ENCODE results near the gene AKR1C3.
A peak's percentile ranks its signal among the peaks of the same experiment; 100 is the strongest.
"Not testable (repeated sequence)": the region's sequence is repeated elsewhere in the genome, so short reads cannot be mapped to it uniquely, and the experiment has no call there.

The AKR1C3 gene

GRCh38 chr10:5094265-5095205 is at the start of gene AKR1C3:
Gene AKR1C3, plus strand, starts transcription at chr10:5094414. Its CDS starts 31 bp downstream, at chr10:5094445.
- peak; percentile 53 to 58 (median 56) for DNase-seq

- DNase-seq, result no peak
Observed at GRCh38 chr10:5045095-5045494, 49.1 kb upstream of the AKR1C3 start.

- DNase-seq, result no peak
Observed at GRCh38 chr10:5046410-5046809, 47.8 kb upstream of the AKR1C3 start.

- not testable (repeated sequence) for DNase-seq
Observed at GRCh38 chr10:5047055-5047454, 47.2 kb upstream of the AKR1C3 start.

GRCh38 chr10:5047912-5048628 is 46.1 kb upstream of the AKR1C3 start:
- DNase-seq, result peak in 1 of 3 donors; percentile 30

- not testable (repeated sequence) for DNase-seq
Observed at GRCh38 chr10:5052951-5053500, 41.2 kb upstream of the AKR1C3 start.

- DNase-seq, result peak; percentile 11 to 40 (median 31)
Observed at GRCh38 chr10:5054831-5055230, 39.4 kb upstream of the AKR1C3 start.

- DNase-seq, result not testable (repeated sequence)
Observed at GRCh38 chr10:5059267-5059666, 34.9 kb upstream of the AKR1C3 start.

- not testable (repeated sequence) for DNase-seq
Observed at GRCh38 chr10:5060791-5061190, 33.4 kb upstream of the AKR1C3 start.

GRCh38 chr10:5064656-5065055 is 29.6 kb upstream of the AKR1C3 start:
- no peak for DNase-seq

- DNase-seq, result no peak
Observed at GRCh38 chr10:5068274-5068984, 25.8 kb upstream of the AKR1C3 start.

- DNase-seq, result peak; percentile 22 to 40 (median 27)
Observed at GRCh38 chr10:5070648-5071410, 23.4 kb upstream of the AKR1C3 start.

GRCh38 chr10:5071411-5072198 is 22.6 kb upstream of the AKR1C3 start:
- DNase-seq, result peak in 2 of 3 donors; percentile 17 to 44

GRCh38 chr10:5073659-5074058 is 20.6 kb upstream of the AKR1C3 start:
- no peak for DNase-seq

- no peak for DNase-seq
Observed at GRCh38 chr10:5076615-5077014, 17.6 kb upstream of the AKR1C3 start.

GRCh38 chr10:5078547-5079180 is 15.6 kb upstream of the AKR1C3 start:
- DNase-seq, result no peak

GRCh38 chr10:5079306-5079830 is 14.8 kb upstream of the AKR1C3 start:
- no peak for DNase-seq

GRCh38 chr10:5079836-5080235 is 14.4 kb upstream of the AKR1C3 start:
- no peak for DNase-seq

- DNase-seq, result no peak
Observed at GRCh38 chr10:5081091-5081490, 13.1 kb upstream of the AKR1C3 start.

- no peak for DNase-seq
Observed at GRCh38 chr10:5088703-5089261, 5.4 kb upstream of the AKR1C3 start.
